ENCODE data around the gene PSMF1. TPM values are rescaled to one million over a fixed set of nuclear protein-coding genes. Genes with fewer than 3 reads are reported as not detected.

PSMF1 gene
- total RNA-seq, 1 experiment from 2014 or later: 153 TPM

GRCh38 chr20:1154226-1154625 lies 35.8 kb downstream of the PSMF1 start:
- H3K27me3 ChIP-seq (ENCODE audit: insufficient read depth, low read length): no peaks in the 10 kb centered on the region
- no peak overlapping the region for H3K9ac ChIP-seq (ENCODE audit: low read length)
- no peak overlapping the region for H3K4me3 ChIP-seq (replicated peaks in 1 of 2; ENCODE audit: low read depth in 1 of 2, low read length in 2 of 2)
- BruUV-seq (replicated peaks): no TSS peak
- TF ChIP-seq ZNF274 (IDR thresholded peaks at IDR 0.05; ENCODE audit: low read depth, low read length) (no peak), RAD21 (IDR thresholded peaks at IDR 0.05; ENCODE audit: low read depth) (no peak), CBX3 (IDR thresholded peaks at IDR 0.05; ENCODE audit: low read depth) (no peak)
- TF ChIP-seq, protein P1, sequence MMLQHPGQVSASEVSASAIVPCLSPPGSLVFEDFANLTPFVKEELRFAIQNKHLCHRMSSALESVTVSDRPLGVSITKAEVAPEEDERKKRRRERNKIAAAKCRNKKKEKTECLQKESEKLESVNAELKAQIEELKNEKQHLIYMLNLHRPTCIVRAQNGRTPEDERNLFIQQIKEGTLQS (IDR thresholded peaks at IDR 0.05): no peak
- RAD21 ChIA-PET (ENCODE audit: low non-redundant PET in 1 of 2, low total read pairs in 2 of 2, uncharacterized antibody in 2 of 2, unreplicated experiment in 2 of 2): no interaction called here
- intact Hi-C loops (cut with micrococcal nuclease): no loop called here
- no peaks in the 10 kb centered on the region for H3K4me1 ChIP-seq (ENCODE audit: control insufficient read depth in 1 of 2, insufficient read depth in 2 of 2, low read length in 2 of 2)
- H2AFZ ChIP-seq (ENCODE audit: low read depth, low read length, poor library complexity, severe bottlenecking): no peak overlapping the region
- no peaks in the 10 kb centered on the region for H4K20me1 ChIP-seq (ENCODE audit: insufficient read depth)
- DNase-seq (ENCODE audit: low read depth, low spot score) (no peak), ATAC-seq (no peak)
- POLR2A ChIA-PET: no interaction called here
- peaks cover 9 to 12% of the 10 kb centered on the region in 2 experiments for H3K36me3 ChIP-seq (ENCODE audit: control insufficient read depth in 1 of 2, insufficient read depth in 2 of 2, low read length in 2 of 2)
- no peaks in the 10 kb centered on the region for H3K9me3 ChIP-seq (ENCODE audit: control insufficient read depth in 1 of 2, insufficient read depth in 1 of 2, low read depth in 1 of 2, low read length in 2 of 2)
- no peaks in the 10 kb centered on the region for H3K9me2 ChIP-seq (ENCODE audit: insufficient read depth)
- H3K4me2 ChIP-seq (ENCODE audit: low read length): no peak overlapping the region
- no peak overlapping the region for H3K27ac ChIP-seq (ENCODE audit: low read depth, low read length)
- CTCF ChIA-PET: no interaction called here
- H3K79me2 ChIP-seq (ENCODE audit: insufficient read depth, low read length): peaks cover 36% of the 10 kb centered on the region

DNA sequence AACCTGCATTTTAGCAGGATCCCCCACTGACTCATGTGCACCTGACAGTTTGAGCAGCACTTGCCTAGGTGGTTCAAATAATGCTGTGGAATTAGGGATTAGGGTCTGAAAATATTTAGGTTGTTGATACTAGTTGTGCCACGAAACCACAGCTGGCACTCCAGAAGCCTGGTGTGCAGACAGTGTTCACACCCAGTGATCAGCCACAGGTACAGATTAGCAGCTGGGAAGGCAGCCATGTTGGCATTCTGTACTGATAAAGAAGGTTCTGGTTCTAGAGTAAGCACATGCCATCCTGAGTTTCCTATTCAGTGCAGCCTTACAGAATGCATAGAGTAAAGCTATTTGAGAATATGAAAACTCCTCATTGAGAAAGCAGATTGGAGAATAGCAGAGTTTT lies 36.3 kb downstream of the PSMF1 start:
- Histone ChIP-seq H2AFZ (ENCODE audit: low read depth, low read length, poor library complexity, severe bottlenecking) (no peak overlapping the region), H3K9me2 (ENCODE audit: insufficient read depth) (no peaks in the 10 kb centered on the region), H3K4me3 (replicated peaks in 1 of 2; ENCODE audit: low read depth in 1 of 2, low read length in 2 of 2) (no peak overlapping the region), H4K20me1 (ENCODE audit: insufficient read depth) (no peaks in the 10 kb centered on the region), H3K27ac (ENCODE audit: low read depth, low read length) (no peak overlapping the region), H3K4me1 (ENCODE audit: control insufficient read depth in 1 of 2, insufficient read depth in 2 of 2, low read length in 2 of 2) (no peaks in the 10 kb centered on the region), H3K27me3 (ENCODE audit: insufficient read depth, low read length) (no peaks in the 10 kb centered on the region), H3K36me3 (ENCODE audit: control insufficient read depth in 1 of 2, insufficient read depth in 2 of 2, low read length in 2 of 2) (peaks cover 9 to 12% of the 10 kb centered on the region in 2 experiments), H3K9ac (ENCODE audit: low read length) (no peak overlapping the region), H3K4me2 (ENCODE audit: low read length) (no peak overlapping the region), H3K9me3 (ENCODE audit: control insufficient read depth in 1 of 2, insufficient read depth in 1 of 2, low read depth in 1 of 2, low read length in 2 of 2) (no peaks in the 10 kb centered on the region), H3K79me2 (ENCODE audit: insufficient read depth, low read length) (peaks cover 31% of the 10 kb centered on the region)
- ChIA-PET RAD21 (ENCODE audit: low non-redundant PET in 1 of 2, low total read pairs in 2 of 2, uncharacterized antibody in 2 of 2, unreplicated experiment in 2 of 2) (no interaction called here), CTCF (no interaction called here), POLR2A (no interaction called here)
- no TSS peak for BruUV-seq (replicated peaks)
- TF ChIP-seq TCF7L2 (IDR thresholded peaks at IDR 0.05; ENCODE audit: borderline replicate concordance, extremely low read depth, insufficient read depth, insufficient read length): no peak
- TF ChIP-seq, protein P2, sequence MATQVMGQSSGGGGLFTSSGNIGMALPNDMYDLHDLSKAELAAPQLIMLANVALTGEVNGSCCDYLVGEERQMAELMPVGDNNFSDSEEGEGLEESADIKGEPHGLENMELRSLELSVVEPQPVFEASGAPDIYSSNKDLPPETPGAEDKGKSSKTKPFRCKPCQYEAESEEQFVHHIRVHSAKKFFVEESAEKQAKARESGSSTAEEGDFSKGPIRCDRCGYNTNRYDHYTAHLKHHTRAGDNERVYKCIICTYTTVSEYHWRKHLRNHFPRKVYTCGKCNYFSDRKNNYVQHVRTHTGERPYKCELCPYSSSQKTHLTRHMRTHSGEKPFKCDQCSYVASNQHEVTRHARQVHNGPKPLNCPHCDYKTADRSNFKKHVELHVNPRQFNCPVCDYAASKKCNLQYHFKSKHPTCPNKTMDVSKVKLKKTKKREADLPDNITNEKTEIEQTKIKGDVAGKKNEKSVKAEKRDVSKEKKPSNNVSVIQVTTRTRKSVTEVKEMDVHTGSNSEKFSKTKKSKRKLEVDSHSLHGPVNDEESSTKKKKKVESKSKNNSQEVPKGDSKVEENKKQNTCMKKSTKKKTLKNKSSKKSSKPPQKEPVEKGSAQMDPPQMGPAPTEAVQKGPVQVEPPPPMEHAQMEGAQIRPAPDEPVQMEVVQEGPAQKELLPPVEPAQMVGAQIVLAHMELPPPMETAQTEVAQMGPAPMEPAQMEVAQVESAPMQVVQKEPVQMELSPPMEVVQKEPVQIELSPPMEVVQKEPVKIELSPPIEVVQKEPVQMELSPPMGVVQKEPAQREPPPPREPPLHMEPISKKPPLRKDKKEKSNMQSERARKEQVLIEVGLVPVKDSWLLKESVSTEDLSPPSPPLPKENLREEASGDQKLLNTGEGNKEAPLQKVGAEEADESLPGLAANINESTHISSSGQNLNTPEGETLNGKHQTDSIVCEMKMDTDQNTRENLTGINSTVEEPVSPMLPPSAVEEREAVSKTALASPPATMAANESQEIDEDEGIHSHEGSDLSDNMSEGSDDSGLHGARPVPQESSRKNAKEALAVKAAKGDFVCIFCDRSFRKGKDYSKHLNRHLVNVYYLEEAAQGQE (IDR thresholded peaks at IDR 0.05; ENCODE audit: low read depth): no peak
- TF ChIP-seq POLR2A (IDR thresholded peaks at IDR 0.05; ENCODE audit: borderline replicate concordance, extremely low read depth, insufficient read depth, insufficient read length): no peak
- no peak for TF ChIP-seq EZH2phosphoT487 (IDR thresholded peaks at IDR 0.05; ENCODE audit: borderline replicate concordance)
- no peak for TF ChIP-seq ZNF274 (IDR thresholded peaks at IDR 0.05; ENCODE audit: low read depth, low read length)
- no peak for TF ChIP-seq CEBPB (IDR thresholded peaks at IDR 0.05; ENCODE audit: low read depth)
- DNase-seq (ENCODE audit: low read depth, low spot score) (no peak), ATAC-seq (no peak)
- intact Hi-C loops (cut with micrococcal nuclease): no loop called here
